Breast epithelium (tissue), 4 donors: Measurements from ENCODE around the gene HDAC4. TPM values are rescaled to one million over a fixed set of nuclear protein-coding genes. Genes with fewer than 3 reads are reported as not detected.
A peak's percentile ranks its signal among the peaks of the same experiment; 100 is the strongest.

ENCODE experiments used
- DNase-seq, 2 donors: peaks; one replicate each; pipeline ENCODE4 v3.0.0-alpha.2; 2019; ENCODE audit warnings: low spot score in 2 of 2
- H3K27ac ChIP-seq, 2 donors: fragments of 200-600 bp; sonication (generic) in 1 of 2; one replicate each; pipeline ENCODE4 v1.5.1; 2016 to 2019; ENCODE audit warnings: mild to moderate bottlenecking in 1 of 2
- H3K27me3 ChIP-seq, 2 donors: fragments of 200-600 bp; sonication (generic) in 1 of 2; one replicate each; pipeline versions ENCODE4 v1.5.1 to v1.6.0; 2017 to 2019; ENCODE audit warnings: control low read depth in 1 of 2, mild to moderate bottlenecking in 1 of 2
- H3K36me3 ChIP-seq: fragments of 200-600 bp; one replicate; pipeline ENCODE4 v1.5.1; 2019
- H3K4me1 ChIP-seq, 2 donors: fragments of 200-600 bp; sonication (generic); one replicate each; pipeline ENCODE4 v1.5.1; 2016 to 2019; ENCODE audit warnings: control low read depth in 1 of 2
- H3K4me3 ChIP-seq, 3 donors: fragments of 200-600 bp; sonication (generic); 1 replicate in 2 of 3; 2 replicates in 1 of 3; pipeline ENCODE4 v1.5.1; 2016 to 2019; ENCODE audit warnings: mild to moderate bottlenecking in 3 of 3, moderate library complexity in 2 of 3
- H3K9me3 ChIP-seq, 2 donors: fragments of 200-600 bp; sonication (generic) in 1 of 2; one replicate each; pipeline ENCODE4 v1.5.1; 2016 to 2019; ENCODE audit warnings: control low read depth in 1 of 2
- CTCF ChIP-seq, 3 donors: fragments of 450-650 bp; IDR thresholded peaks; one replicate each; pipeline ENCODE4 v1.5.1; 2016 to 2017; ENCODE audit warnings: antibody characterized with exemption in 3 of 3, mild to moderate bottlenecking in 3 of 3, moderate library complexity in 3 of 3
- POLR2A ChIP-seq: fragments of 450-650 bp; IDR thresholded peaks from one replicate; pipeline ENCODE4 v1.6.1; 2016; ENCODE audit warnings: antibody characterized with exemption, mild to moderate bottlenecking, moderate library complexity
- POLR2AphosphoS5 ChIP-seq, 3 donors: sonication (generic); formaldehyde crosslinking; IDR thresholded peaks; one replicate each; pipeline ENCODE4 v1.6.1; 2017; ENCODE audit warnings: antibody characterized with exemption in 3 of 3
- intact Hi-C: fragments of 100-400 bp; cut with DNase I; formaldehyde crosslinking; loops from one replicate; pipeline ENCODE4 v1.15.1; 2023; ENCODE audit warnings: low total_unique reads
- total RNA-seq, 3 donors: library from RNA; depleted of rRNA; stranded (reverse); fragments of >200 nt; gene quantifications; one replicate each; pipeline ENCODE4 v1.1.0, GENCODE V29; 2016

Gene HDAC4
- total RNA-seq, 3 donors from 2014 or later, result 20.3 to 36.0 (median 32.8) TPM

- Histone ChIP-seq H3K9me3 (no peaks in the 10 kb centered on the region), H3K4me3 (peak overlapping the region in 1 of 3 donors; percentile 39), H3K27ac (peak overlapping the region; percentile 74 to 76), H3K27me3 (no peaks in the 10 kb centered on the region), H3K4me1 (peaks cover 12 to 32% of the 10 kb centered on the region in 2 donors), H3K36me3 (no peaks in the 10 kb centered on the region)
- peak; percentile 10 to 43 for DNase-seq
- intact Hi-C loops, result loop anchor here (1.0 kb wide), 1 partner anchor 37 kb away; no protein-coding TSS in a partner anchor
- TF ChIP-seq CTCF (IDR thresholded peaks at IDR 0.05) (no peak), POLR2AphosphoS5 (IDR thresholded peaks at IDR 0.05) (no peak), POLR2A (no peak)
Observed at GRCh38 chr2:239263669-239264491, 136.9 kb downstream of the HDAC4 start.

GRCh38 chr2:239263231-239263630 is 137.6 kb downstream of the HDAC4 start:
- Histone ChIP-seq H3K4me1 (peaks cover 12 to 27% of the 10 kb centered on the region in 2 donors), H3K36me3 (no peaks in the 10 kb centered on the region), H3K27me3 (no peaks in the 10 kb centered on the region), H3K27ac (peak overlapping the region; percentile 74 to 76), H3K9me3 (no peaks in the 10 kb centered on the region), H3K4me3 (no peak overlapping the region)
- TF ChIP-seq POLR2AphosphoS5 (IDR thresholded peaks at IDR 0.05), result no peak
- no peak for TF ChIP-seq POLR2A
- TF ChIP-seq CTCF (IDR thresholded peaks at IDR 0.05), result no peak
- intact Hi-C loops, result no loop called here
- DNase-seq, result peak; percentile 11 to 39

DNA sequence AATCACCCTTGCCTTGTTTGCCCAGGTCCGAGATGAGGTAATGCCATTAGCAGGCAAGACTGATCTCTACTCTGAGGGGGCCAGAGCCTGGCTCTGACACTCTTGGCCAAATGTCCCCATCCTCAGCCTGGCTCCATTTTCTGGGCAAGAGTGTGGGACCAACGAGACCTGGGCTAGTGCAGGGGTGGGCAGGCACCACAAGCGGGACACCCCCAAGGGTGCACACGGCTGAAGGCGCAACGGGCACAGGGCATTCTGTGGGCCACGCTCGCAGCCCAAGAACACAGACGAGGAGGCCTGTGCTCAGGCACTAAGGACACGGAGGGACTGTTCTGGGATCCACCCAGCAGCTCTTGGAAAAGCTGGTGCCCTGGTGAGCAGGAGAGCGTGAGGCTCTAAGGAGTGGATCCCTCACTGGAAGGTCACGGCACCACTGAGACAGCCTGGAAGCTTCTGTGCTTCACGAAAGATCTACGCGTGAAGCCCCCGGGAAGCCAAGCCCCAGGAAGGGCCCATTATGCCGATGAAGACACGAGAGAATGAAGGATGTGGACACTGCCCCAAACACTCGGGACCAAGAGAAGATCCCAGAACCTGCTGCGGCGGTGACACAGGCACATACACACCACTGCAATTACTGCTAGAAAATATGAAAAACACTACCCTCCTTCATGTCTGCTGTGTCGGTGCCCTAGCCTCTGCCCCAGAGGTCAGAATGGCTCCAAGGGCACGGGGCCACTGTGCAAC is 138.2 kb downstream of the HDAC4 start:
- intact Hi-C loops, result no loop called here
- H3K36me3 ChIP-seq, result no peaks in the 10 kb centered on the region
- peak overlapping the region in 1 of 2 donors; percentile 15 for H3K27ac ChIP-seq
- H3K4me1 ChIP-seq, result peaks cover 12 to 21% of the 10 kb centered on the region in 2 donors
- no peaks in the 10 kb centered on the region for H3K27me3 ChIP-seq
- peaks cover 0 to 3% of the 10 kb centered on the region in 2 donors for H3K9me3 ChIP-seq
- DNase-seq, result peak in 1 of 2 donors; percentile 7
- H3K4me3 ChIP-seq, result no peak overlapping the region
- no peak for TF ChIP-seq POLR2A
- TF ChIP-seq CTCF (IDR thresholded peaks at IDR 0.05), result no peak
- no peak for TF ChIP-seq POLR2AphosphoS5 (IDR thresholded peaks at IDR 0.05)

DNA sequence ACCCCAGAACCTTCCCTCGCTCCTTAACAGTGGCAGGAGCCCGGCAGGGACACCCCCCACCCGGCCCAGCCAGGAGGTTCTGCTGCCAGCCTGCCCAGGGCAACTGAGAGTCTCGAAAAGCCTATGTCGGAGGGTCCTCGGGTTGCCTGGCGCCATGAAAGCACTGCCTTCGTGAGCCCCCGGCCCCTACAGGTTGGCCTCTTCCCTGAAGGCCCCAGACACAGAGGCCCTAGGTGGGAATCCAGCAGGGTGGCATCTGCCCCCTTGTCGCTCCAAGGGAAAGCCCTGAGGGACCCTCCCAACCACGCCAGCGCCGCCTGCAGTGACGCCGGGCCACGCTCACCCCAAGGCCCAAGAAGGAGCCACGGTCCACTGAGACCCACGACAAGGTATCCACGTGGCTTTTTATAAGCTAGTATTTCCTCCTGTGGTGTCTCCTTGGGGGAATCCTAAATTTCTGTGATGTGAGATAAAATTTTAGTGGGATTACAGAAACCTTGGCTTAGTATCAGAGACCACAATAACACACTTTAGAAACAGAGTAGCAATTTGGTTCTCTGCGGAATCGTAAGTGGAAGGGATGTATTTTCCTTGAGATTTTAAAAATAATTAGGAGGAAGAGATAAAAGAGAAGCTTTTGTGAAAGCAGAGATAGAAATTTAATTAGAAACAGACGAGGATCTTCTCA is 138.9 kb downstream of the HDAC4 start:
- H3K27ac ChIP-seq, result peak overlapping the region; percentile 22 to 40
- H3K27me3 ChIP-seq, result no peaks in the 10 kb centered on the region
- DNase-seq, result no peak
- intact Hi-C loops, result no loop called here
- no peak overlapping the region for H3K4me3 ChIP-seq
- H3K36me3 ChIP-seq, result no peaks in the 10 kb centered on the region
- H3K4me1 ChIP-seq, result peaks cover 12 to 16% of the 10 kb centered on the region in 2 donors
- TF ChIP-seq POLR2A (no peak), POLR2AphosphoS5 (IDR thresholded peaks at IDR 0.05) (no peak), CTCF (IDR thresholded peaks at IDR 0.05) (no peak)
- H3K9me3 ChIP-seq, result peaks cover 0 to 7% of the 10 kb centered on the region in 2 donors
